WTC11 (cell line): ENCODE results near the gene TYRP1.

Experiments used
- ATF2 ChIP-seq: sonication (generic); formaldehyde crosslinking; IDR thresholded peaks from 2 replicates; pipeline ENCODE4 v1.8.1; 2022; ENCODE audit warnings: low read depth, missing genetic modification reagents, borderline replicate concordance
- CREB1 ChIP-seq: sonication (generic); formaldehyde crosslinking; IDR thresholded peaks from 2 replicates; pipeline ENCODE4 v1.8.0; 2023; ENCODE audit warnings: mild to moderate bottlenecking, missing genetic modification reagents
- CTCF ChIP-seq: fragments of 200-600 bp; IDR thresholded peaks from 2 replicates; pipeline ENCODE4 v1.8.0; 2022; ENCODE audit warnings: antibody characterized with exemption
- JUN ChIP-seq: sonication (generic); formaldehyde crosslinking; IDR thresholded peaks from 2 replicates; pipeline ENCODE4 v1.8.0; 2023; ENCODE audit warnings: mild to moderate bottlenecking, missing genetic modification reagents
- TP53 ChIP-seq: sonication (generic); formaldehyde crosslinking; IDR thresholded peaks from 2 replicates; pipeline ENCODE4 v1.8.1; 2023; ENCODE audit warnings: mild to moderate bottlenecking, missing genetic modification reagents
- ZNF416 ChIP-seq: fragments of 250-450 bp; sonication (Bioruptor Pico); IDR thresholded peaks from 2 replicates; pipeline ENCODE4 v1.9.0; 2021; ENCODE audit warnings: mild to moderate bottlenecking, inconsistent platforms
- ZNF512 ChIP-seq: sonication (generic); formaldehyde crosslinking; IDR thresholded peaks from 2 replicates; pipeline ENCODE4 v1.8.1; 2022; ENCODE audit warnings: missing genetic modification reagents, borderline replicate concordance

- no peak for TF ChIP-seq CTCF
- TF ChIP-seq ATF2 (CRISPR knock-in tag), result no peak
- no peak for TF ChIP-seq TP53
- TF ChIP-seq ZNF512 (CRISPR knock-in tag), result no peak
- TF ChIP-seq CREB1 (CRISPR knock-in tag), result no peak
- no peak for TF ChIP-seq ZNF416 (CRISPR knock-in tag)
- TF ChIP-seq JUN (CRISPR knock-in tag), result no peak
These were observed 47.7 kb downstream of the TYRP1 start for GRCh38 chr9:12740845-12741244.
